GM19099 (cell line): ENCODE data around the gene KCNK10.

ENCODE experiments used
- POLR2A ChIP-seq: IDR thresholded peaks from 3 replicates; pipeline ENCODE4 v1.6.1; 2011; ENCODE audit warnings: low read depth; ENCODE audit not compliant: insufficient read length; ENCODE audit errors: extremely low read depth

KCNK10 gene, protein sequence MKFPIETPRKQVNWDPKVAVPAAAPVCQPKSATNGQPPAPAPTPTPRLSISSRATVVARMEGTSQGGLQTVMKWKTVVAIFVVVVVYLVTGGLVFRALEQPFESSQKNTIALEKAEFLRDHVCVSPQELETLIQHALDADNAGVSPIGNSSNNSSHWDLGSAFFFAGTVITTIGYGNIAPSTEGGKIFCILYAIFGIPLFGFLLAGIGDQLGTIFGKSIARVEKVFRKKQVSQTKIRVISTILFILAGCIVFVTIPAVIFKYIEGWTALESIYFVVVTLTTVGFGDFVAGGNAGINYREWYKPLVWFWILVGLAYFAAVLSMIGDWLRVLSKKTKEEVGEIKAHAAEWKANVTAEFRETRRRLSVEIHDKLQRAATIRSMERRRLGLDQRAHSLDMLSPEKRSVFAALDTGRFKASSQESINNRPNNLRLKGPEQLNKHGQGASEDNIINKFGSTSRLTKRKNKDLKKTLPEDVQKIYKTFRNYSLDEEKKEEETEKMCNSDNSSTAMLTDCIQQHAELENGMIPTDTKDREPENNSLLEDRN

GRCh38 chr14:88323086-88323522 is at the start of gene KCNK10:
Gene KCNK10 (minus strand): TSS chr14:88323269. CDS start chr14:88322798, 471 bp downstream.
- no peak for TF ChIP-seq POLR2A

GRCh38 chr14:88369496-88369895 is 46.4 kb upstream of the KCNK10 start:
- TF ChIP-seq POLR2A: no peak

GRCh38 chr14:88364710-88365413 is 41.8 kb upstream of the KCNK10 start:
- no peak for TF ChIP-seq POLR2A

DNA sequence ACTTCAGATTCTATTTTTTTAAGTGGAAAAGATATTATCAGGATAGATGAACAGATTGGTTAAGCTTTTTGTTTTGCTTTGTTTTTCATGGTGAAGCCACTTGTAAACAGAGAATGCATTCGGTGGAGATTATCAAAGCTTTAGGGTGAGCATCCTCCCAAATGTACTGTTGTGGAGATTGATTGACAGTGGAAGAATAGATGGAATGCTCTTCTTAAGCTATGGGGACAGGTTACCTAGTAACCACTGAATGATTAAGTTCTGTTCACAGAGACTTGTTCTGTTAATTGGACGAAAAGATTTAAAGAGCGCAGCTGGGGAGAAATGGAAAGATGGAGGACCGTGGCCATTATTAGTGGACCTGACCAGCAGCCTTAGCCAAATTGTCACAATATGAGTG is 40.6 kb upstream of the KCNK10 start:
- no peak for TF ChIP-seq POLR2A

- no peak for TF ChIP-seq POLR2A
Measured at GRCh38 chr14:88359500-88359899, 36.4 kb upstream of the KCNK10 start.

DNA sequence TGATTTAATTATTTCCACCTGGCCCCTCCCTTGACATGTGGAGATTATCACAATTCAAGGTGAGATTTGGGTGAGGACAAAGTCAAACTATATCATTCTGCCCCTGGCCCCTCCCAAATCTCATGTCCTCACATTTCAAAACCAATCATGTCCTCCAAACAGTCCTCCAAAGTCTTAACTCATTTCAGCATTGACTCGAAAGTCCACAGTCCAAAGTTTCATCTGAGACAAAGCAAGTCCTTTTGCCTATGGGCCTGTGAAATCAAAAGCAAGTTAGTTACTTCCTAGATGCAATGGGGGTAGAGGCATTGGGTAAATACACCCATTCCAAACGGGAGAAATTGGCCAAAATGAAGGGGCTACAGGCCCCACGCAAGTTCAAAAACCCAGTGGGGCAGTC is 31.3 kb upstream of the KCNK10 start:
- no peak for TF ChIP-seq POLR2A

DNA sequence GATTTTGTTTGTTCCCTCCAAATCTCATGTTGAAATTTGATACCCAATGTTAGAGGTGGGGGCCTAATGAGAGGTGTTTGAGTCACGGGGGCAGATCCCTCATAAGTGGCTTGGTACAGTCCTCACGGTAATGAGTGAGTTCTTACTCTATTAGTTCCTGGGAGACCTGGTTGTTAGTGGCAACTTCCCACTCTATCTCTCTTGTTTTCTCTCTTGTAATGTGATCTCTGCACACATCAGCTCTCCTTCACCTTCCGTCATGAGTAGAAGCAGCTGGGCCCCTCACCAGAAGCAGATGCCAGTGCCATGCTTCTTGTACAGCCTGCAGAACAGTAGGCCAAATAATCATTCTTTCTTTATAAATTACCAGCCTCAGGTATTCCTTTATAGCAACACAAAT is 29.6 kb upstream of the KCNK10 start:
- TF ChIP-seq POLR2A: no peak

DNA sequence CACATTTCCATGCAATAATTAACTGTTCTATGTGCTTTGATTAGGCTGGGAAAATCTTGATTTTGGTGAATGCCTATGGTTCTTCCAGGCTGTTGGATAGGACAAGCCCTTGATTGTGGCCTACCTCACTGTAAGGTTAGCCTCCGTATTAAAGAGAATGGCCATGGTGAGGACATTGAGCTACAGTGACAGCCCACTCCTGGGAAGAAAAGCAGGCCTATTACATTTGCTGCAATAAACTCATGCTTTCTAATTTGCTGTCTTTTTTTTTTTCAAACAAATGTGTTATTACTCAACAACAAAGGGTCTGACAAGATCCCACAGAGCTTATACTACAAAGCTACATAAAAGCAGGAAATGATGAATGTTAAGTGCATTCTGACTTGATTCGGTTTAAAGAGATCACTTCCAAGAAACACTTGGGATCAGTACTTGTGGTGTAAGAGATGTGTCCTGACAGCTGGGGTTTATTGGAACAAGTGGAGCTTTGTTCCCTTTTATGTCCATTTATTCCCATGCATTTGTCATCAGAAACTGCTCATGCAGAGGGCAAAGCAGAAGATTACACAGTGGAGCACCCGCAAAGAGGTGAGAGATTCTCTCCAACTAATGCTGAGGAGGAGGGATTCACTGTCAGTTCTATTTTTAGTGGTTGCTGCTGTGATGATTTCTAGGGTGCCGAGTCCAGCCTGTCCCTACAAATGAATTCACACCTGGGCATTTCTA is 29.1 kb upstream of the KCNK10 start:
- TF ChIP-seq POLR2A: no peak

- TF ChIP-seq POLR2A: no peak
Measured at GRCh38 chr14:88348546-88348945, 25.5 kb upstream of the KCNK10 start.

DNA sequence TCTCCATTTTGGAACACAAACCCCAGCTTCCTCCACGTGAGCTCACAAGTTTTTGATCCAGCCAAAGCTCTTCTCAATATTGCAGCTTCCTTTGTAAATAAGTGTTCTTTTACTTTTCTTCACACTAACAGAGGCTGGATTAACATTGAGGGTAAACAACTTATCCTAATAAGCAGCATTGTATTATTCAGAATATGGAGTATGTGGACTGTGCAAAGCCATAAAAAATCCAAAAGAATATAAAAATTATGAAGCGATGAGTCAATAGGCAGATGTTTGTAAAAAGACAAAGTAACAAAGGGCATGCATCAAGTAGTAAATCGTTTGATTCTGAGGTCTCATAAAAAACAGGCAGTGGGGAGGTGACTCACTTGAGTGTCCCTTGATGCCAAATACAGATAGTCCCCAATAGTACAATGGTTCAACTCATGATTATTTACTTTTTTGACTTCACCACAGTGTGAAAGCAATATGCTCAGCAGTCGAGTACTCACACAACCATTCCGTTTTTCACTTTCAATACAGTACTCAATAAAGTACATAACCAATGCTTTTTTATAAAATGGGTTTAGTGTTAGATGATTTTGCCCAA is 23.1 kb upstream of the KCNK10 start:
- no peak for TF ChIP-seq POLR2A

GRCh38 chr14:88342980-88343379 is 19.9 kb upstream of the KCNK10 start:
- no peak for TF ChIP-seq POLR2A

GRCh38 chr14:88340357-88340756 is 17.3 kb upstream of the KCNK10 start:
- TF ChIP-seq POLR2A: no peak

- TF ChIP-seq POLR2A: no peak
Measured at GRCh38 chr14:88333036-88333435, 10.0 kb upstream of the KCNK10 start.

DNA sequence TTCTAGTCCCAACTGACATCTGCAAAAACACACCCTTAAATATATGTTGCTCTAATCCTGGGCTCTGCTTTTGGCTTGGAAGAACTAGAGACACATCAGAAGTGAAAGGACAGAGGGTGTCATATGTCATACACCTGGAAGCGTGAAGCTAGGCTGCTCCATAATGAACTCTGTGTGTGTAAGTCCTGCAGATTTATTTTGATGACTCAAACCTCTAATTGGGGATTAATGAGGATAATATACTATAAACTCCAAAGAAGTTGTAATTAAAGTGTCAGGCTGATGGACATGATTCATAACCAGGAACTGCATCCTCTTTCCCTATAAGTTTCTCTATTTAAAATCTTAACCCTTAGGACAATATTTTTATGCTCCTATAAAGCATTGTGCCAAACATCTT is 4.4 kb upstream of the KCNK10 start:
- TF ChIP-seq POLR2A: no peak
